HEK293 (cell line): ENCODE data around the gene PHACTR3.

Experiments used
- CTCF ChIA-PET: fragments of 350-600 bp; formaldehyde crosslinking; extraction: SDS; loops from one replicate; lab custom pipeline; 2021; ENCODE audit warnings: antibody characterized with exemption; lab: Yijun Ruan, JAX
- POLR2A ChIA-PET: fragments of 300-600 bp; formaldehyde crosslinking; extraction: SDS; loops from one replicate; lab custom pipeline; 2020; ENCODE audit warnings: antibody characterized with exemption, inconsistent platforms; lab: Yijun Ruan, JAX
- H3K27ac ChIP-seq: fragments of 200-500 bp; sonication (Bioruptor generic); 2 replicates; pipeline ENCODE4 v1.5.1; 2014; ENCODE audit warnings: low read depth, low read length, control low read depth, inconsistent platforms; ENCODE audit errors: extremely low read depth
- H3K36me3 ChIP-seq, 2 experiments: fragments of 200-500 bp in 1 of 2; sonication (Bioruptor generic) in 1 of 2; 1 replicate in 1 of 2; 2 replicates in 1 of 2; pipeline ENCODE4 v1.5.1; 2014 to 2017; ENCODE audit warnings: inconsistent platforms in 2 of 2, low read length in 2 of 2; ENCODE audit not compliant: control insufficient read depth in 2 of 2, insufficient read depth in 1 of 2
- H3K4me1 ChIP-seq: fragments of 200-500 bp; sonication (Bioruptor generic); 2 replicates; pipeline ENCODE4 v1.5.1; 2014; ENCODE audit warnings: mild to moderate bottlenecking, low read length, inconsistent platforms; ENCODE audit not compliant: control insufficient read depth, insufficient read depth
- H3K4me3 ChIP-seq: 2 replicates; pipeline ENCODE4 v1.5.1; 2011; ENCODE audit warnings: low read depth, mild to moderate bottlenecking, control low read depth, low read length, moderate library complexity
- H3K9me3 ChIP-seq: fragments of 200-500 bp; sonication (Bioruptor generic); 2 replicates; pipeline ENCODE4 v1.5.1; 2014; ENCODE audit warnings: low read depth, low read length, inconsistent platforms; ENCODE audit not compliant: control insufficient read depth, insufficient read depth
- GFI1B ChIP-seq: fragments of 450-650 bp; formaldehyde crosslinking; IDR thresholded peaks from 2 replicates; pipeline ENCODE4 v1.5.1; 2016; ENCODE audit warnings: missing biosample characterization, missing genetic modification characterization
- GLI2 ChIP-seq: fragments of 450-650 bp; formaldehyde crosslinking; IDR thresholded peaks from 2 replicates; pipeline ENCODE4; 2017; ENCODE audit warnings: missing biosample characterization, missing genetic modification characterization, low read depth, borderline replicate concordance
- ZBTB11 ChIP-seq: fragments of 450-650 bp; formaldehyde crosslinking; conservative IDR thresholded peaks from 2 replicates; pipeline ENCODE4 v1.5.1; 2016; ENCODE audit warnings: low read depth, missing biosample characterization, missing genetic modification characterization
- ZEB2 ChIP-seq: fragments of 450-650 bp; formaldehyde crosslinking; IDR thresholded peaks from 2 replicates; pipeline ENCODE4 v1.5.1; 2016; ENCODE audit warnings: missing biosample characterization, missing genetic modification characterization
- ZNF175 ChIP-seq: fragments of 450-650 bp; formaldehyde crosslinking; IDR thresholded peaks from 2 replicates; pipeline ENCODE4 v1.5.1; 2016; ENCODE audit warnings: missing biosample characterization, missing genetic modification characterization
- ZNF214 ChIP-seq: fragments of 450-650 bp; formaldehyde crosslinking; IDR thresholded peaks from 2 replicates; pipeline ENCODE4 v1.5.1; 2017; ENCODE audit warnings: missing biosample characterization, mild to moderate bottlenecking, missing genetic modification characterization, borderline replicate concordance
- ZNF302 ChIP-seq: fragments of 450-650 bp; formaldehyde crosslinking; IDR thresholded peaks from 2 replicates; pipeline ENCODE4 v1.5.1; 2016; ENCODE audit warnings: missing biosample characterization, missing genetic modification characterization, low read depth
- ZNF335 ChIP-seq: fragments of 450-650 bp; formaldehyde crosslinking; conservative IDR thresholded peaks from 2 replicates; pipeline ENCODE4 v1.5.1; 2016; ENCODE audit warnings: missing biosample characterization, missing genetic modification characterization
- ZNF529 ChIP-seq: fragments of 450-650 bp; formaldehyde crosslinking; IDR thresholded peaks from 2 replicates; pipeline ENCODE4 v1.5.1; 2017; ENCODE audit warnings: missing genetic modification characterization, missing biosample characterization; ENCODE audit not compliant: insufficient replicate concordance
- ZNF555 ChIP-seq: fragments of 450-650 bp; formaldehyde crosslinking; conservative IDR thresholded peaks from 2 replicates; pipeline ENCODE4 v1.5.1; 2017; ENCODE audit warnings: missing biosample characterization, mild to moderate bottlenecking, missing genetic modification characterization, inconsistent platforms
- ZNF596 ChIP-seq: fragments of 450-650 bp; IDR thresholded peaks from 2 replicates; pipeline ENCODE4 v1.5.0; 2018; ENCODE audit warnings: missing biosample characterization, mild to moderate bottlenecking, missing genetic modification characterization, moderate library complexity
- ZNF623 ChIP-seq: fragments of 450-650 bp; formaldehyde crosslinking; IDR thresholded peaks from 2 replicates; pipeline ENCODE4 v1.5.1; 2016; ENCODE audit warnings: missing biosample characterization, missing genetic modification characterization
- ZNF629 ChIP-seq: fragments of 450-650 bp; formaldehyde crosslinking; IDR thresholded peaks from 2 replicates; pipeline ENCODE4 v1.5.1; 2017; ENCODE audit warnings: missing biosample characterization, missing genetic modification characterization
- ZNF658 ChIP-seq: fragments of 450-650 bp; formaldehyde crosslinking; IDR thresholded peaks from 2 replicates; pipeline ENCODE4; 2016; ENCODE audit warnings: missing biosample characterization, missing genetic modification characterization
- ZNF76 ChIP-seq: fragments of 450-650 bp; formaldehyde crosslinking; IDR thresholded peaks from 2 replicates; pipeline ENCODE4; 2016; ENCODE audit warnings: low read depth, missing biosample characterization, missing genetic modification characterization, borderline replicate concordance
- TF ChIP-seq, protein P1 (sequence below): fragments of 450-650 bp; formaldehyde crosslinking; IDR thresholded peaks from 2 replicates; pipeline ENCODE4 v1.5.1; 2016; ENCODE audit warnings: missing biosample characterization, missing genetic modification characterization
- TF ChIP-seq, protein P2 (sequence below): fragments of 450-650 bp; formaldehyde crosslinking; IDR thresholded peaks from 2 replicates; pipeline ENCODE4 v1.5.1; 2016; ENCODE audit warnings: missing biosample characterization, missing genetic modification characterization, borderline replicate concordance
- TF ChIP-seq, protein P3 (sequence below): fragments of 450-650 bp; formaldehyde crosslinking; IDR thresholded peaks from 2 replicates; pipeline ENCODE4 v1.5.1; 2016; ENCODE audit warnings: missing biosample characterization, missing genetic modification characterization

Gene PHACTR3

DNA sequence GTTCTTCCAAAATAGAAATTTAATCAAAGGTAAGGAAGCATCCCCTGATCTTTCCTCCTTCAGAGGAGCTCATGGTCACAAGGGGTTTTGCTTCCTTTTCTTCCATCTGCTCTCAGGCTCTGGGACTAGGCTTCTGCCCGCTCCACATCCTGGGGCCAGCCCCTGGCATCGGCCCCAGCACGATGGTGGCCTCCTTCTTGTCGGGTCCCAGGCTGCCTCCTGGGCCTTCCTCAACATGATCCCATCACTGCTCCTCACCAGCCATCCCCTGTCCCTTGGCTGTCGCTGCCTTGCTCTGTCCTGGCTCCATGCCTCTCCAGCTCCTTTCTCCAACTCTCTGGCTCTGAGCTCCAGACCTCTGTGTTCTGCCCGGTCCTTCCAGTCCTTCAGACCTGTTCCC lies 4.1 kb downstream of the PHACTR3 start (continued):
- TF ChIP-seq ZNF629 (tag by site-specific recombination) (no peak), ZNF335 (no peak), ZBTB11 (tag by site-specific recombination) (no peak), ZNF555 (tag by site-specific recombination) (no peak), ZNF623 (tag by site-specific recombination) (no peak), GLI2 (tag by site-specific recombination) (no peak), ZNF529 (tag by site-specific recombination) (no peak), ZNF76 (tag by site-specific recombination) (no peak)
- TF ChIP-seq, protein P1, sequence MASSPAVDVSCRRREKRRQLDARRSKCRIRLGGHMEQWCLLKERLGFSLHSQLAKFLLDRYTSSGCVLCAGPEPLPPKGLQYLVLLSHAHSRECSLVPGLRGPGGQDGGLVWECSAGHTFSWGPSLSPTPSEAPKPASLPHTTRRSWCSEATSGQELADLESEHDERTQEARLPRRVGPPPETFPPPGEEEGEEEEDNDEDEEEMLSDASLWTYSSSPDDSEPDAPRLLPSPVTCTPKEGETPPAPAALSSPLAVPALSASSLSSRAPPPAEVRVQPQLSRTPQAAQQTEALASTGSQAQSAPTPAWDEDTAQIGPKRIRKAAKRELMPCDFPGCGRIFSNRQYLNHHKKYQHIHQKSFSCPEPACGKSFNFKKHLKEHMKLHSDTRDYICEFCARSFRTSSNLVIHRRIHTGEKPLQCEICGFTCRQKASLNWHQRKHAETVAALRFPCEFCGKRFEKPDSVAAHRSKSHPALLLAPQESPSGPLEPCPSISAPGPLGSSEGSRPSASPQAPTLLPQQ: no peak

GRCh38 chr20:59608871-59609270 lies 4.5 kb downstream of the PHACTR3 start:
- Histone ChIP-seq H3K4me1 (no peaks in the 10 kb centered on the region), H3K36me3 (no peaks in the 10 kb centered on the region), H3K9me3 (no peaks in the 10 kb centered on the region), H3K4me3 (no peak overlapping the region), H3K27ac (no peak overlapping the region)
- ChIA-PET CTCF (interaction anchor here (0.6 to 1.1 kb wide), 3 partner anchors 8 to 25 kb away, joined by 3 read pairs; no protein-coding TSS in a partner anchor), POLR2A (no interaction called here)
- TF ChIP-seq ZNF175 (tag by site-specific recombination): no peak

DNA sequence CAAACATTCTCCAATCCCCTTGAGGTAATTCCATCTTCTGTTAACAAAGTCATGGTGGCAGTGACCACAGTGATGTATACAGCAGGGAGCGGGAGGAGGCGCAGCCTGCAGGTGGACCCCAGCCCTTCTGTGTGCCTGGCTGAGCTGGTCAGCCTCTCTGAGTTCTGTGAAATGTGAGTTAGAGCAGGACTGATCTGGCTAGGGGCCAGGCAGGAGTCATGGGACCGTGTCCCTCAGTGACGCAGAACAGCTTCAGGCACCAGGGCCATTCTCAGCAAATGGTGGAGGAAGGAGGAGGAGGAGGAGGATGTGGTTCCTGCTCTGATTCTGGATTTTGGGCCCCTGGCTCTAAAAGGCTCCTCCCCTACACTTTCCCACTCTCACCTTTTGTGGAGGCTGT lies 6.9 kb downstream of the PHACTR3 start:
- ChIA-PET POLR2A (no interaction called here), CTCF (interaction anchor here (1.8 kb wide), 1 partner anchor 40 kb away, joined by 6 read pairs; no protein-coding TSS in a partner anchor)
- H3K4me1 ChIP-seq: no peaks in the 10 kb centered on the region
- H3K36me3 ChIP-seq: no peaks in the 10 kb centered on the region
- no peaks in the 10 kb centered on the region for H3K9me3 ChIP-seq
- no peak overlapping the region for H3K4me3 ChIP-seq
- no peak overlapping the region for H3K27ac ChIP-seq
- TF ChIP-seq ZNF623 (tag by site-specific recombination): no peak
- no peak for TF ChIP-seq ZNF596 (tag by site-specific recombination)
- no peak for TF ChIP-seq ZNF214 (tag by site-specific recombination)
- TF ChIP-seq, protein P1: no peak
- TF ChIP-seq, protein P2, sequence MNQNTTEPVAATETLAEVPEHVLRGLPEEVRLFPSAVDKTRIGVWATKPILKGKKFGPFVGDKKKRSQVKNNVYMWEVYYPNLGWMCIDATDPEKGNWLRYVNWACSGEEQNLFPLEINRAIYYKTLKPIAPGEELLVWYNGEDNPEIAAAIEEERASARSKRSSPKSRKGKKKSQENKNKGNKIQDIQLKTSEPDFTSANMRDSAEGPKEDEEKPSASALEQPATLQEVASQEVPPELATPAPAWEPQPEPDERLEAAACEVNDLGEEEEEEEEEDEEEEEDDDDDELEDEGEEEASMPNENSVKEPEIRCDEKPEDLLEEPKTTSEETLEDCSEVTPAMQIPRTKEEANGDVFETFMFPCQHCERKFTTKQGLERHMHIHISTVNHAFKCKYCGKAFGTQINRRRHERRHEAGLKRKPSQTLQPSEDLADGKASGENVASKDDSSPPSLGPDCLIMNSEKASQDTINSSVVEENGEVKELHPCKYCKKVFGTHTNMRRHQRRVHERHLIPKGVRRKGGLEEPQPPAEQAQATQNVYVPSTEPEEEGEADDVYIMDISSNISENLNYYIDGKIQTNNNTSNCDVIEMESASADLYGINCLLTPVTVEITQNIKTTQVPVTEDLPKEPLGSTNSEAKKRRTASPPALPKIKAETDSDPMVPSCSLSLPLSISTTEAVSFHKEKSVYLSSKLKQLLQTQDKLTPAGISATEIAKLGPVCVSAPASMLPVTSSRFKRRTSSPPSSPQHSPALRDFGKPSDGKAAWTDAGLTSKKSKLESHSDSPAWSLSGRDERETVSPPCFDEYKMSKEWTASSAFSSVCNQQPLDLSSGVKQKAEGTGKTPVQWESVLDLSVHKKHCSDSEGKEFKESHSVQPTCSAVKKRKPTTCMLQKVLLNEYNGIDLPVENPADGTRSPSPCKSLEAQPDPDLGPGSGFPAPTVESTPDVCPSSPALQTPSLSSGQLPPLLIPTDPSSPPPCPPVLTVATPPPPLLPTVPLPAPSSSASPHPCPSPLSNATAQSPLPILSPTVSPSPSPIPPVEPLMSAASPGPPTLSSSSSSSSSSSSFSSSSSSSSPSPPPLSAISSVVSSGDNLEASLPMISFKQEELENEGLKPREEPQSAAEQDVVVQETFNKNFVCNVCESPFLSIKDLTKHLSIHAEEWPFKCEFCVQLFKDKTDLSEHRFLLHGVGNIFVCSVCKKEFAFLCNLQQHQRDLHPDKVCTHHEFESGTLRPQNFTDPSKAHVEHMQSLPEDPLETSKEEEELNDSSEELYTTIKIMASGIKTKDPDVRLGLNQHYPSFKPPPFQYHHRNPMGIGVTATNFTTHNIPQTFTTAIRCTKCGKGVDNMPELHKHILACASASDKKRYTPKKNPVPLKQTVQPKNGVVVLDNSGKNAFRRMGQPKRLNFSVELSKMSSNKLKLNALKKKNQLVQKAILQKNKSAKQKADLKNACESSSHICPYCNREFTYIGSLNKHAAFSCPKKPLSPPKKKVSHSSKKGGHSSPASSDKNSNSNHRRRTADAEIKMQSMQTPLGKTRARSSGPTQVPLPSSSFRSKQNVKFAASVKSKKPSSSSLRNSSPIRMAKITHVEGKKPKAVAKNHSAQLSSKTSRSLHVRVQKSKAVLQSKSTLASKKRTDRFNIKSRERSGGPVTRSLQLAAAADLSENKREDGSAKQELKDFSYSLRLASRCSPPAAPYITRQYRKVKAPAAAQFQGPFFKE (tag by site-specific recombination): no peak
- no peak for TF ChIP-seq ZNF175 (tag by site-specific recombination)
- TF ChIP-seq ZNF302 (tag by site-specific recombination): no peak
- TF ChIP-seq, protein P3, sequence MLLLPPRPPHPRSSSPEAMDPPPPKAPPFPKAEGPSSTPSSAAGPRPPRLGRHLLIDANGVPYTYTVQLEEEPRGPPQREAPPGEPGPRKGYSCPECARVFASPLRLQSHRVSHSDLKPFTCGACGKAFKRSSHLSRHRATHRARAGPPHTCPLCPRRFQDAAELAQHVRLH (tag by site-specific recombination): no peak
- TF ChIP-seq ZEB2 (tag by site-specific recombination): no peak
- TF ChIP-seq ZNF658: no peak
- no peak for TF ChIP-seq GFI1B (tag by site-specific recombination)
